Measurements from ENCODE around the gene CLTCL1. TPM values are rescaled to one million over a fixed set of nuclear protein-coding genes. Genes with fewer than 3 reads are reported as not detected.

Gene CLTCL1
- total and polyA plus RNA-seq, 9 of the 15 experiments (the other 6 are each of a cell fraction or from before 2014, with no cell fraction given): 1.1 to 11.7 (median 5.0) TPM

DNA sequence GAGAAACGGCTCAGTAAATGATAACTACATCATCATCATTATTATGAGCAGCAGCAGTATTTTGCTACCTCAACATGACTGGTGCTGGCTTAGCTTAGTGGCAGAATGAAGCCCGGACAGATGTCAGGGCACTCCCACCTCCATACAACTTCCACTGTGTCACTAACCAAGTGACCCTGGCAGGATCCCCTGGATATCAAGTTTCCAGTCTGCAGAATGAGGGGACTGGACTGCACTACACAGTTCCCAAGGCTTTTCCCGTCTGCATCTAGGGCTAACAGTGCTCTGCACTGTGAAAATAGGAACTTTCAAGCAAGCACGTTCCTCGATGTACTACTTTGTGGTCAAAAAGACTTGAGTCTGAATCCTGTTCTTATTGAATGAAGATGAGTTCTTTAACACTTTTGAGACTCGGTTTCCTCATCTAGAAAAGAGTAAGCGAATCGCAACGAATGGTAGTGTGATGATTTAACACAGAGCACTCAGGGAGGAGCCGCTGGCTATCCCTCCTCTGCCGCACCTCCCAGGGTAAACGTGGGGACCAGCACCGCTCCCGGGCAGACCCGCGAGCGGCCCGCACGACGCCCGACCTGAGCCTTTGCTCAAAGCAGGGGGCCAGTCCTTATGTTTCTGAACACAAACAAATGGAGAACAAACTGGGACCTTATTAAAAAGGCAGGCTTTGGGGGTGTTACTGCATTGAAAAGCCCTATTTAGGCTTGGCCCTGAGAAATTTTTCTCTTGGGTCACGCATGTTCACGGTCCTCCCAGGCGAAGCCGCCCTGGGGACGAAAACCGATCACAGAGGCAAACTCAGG, 910 bp downstream of the CLTCL1 start (continued):
- TF ChIP-seq SRF (CRISPR knock-in tag; IDR thresholded peaks at IDR 0.05) (peak in 1 of 2 experiments; percentile 82; a peak in 2 of 4 replicates), STAG1 (CRISPR knock-in tag; IDR thresholded peaks at IDR 0.05; ENCODE audit: borderline replicate concordance) (no peak), TBL1XR1 (IDR thresholded peaks at IDR 0.05; ENCODE audit: low read length in 2 of 2) (no peak; a peak in 1 of 4 replicates), ZNF586 (CRISPR knock-in tag; conservative IDR thresholded peaks at IDR 0.05) (no peak), FOS (IDR thresholded peaks at IDR 0.05; ENCODE audit: extremely low read depth, insufficient read length) (no peak), E2F3 (CRISPR knock-in tag; IDR thresholded peaks at IDR 0.05) (no peak), MEIS2 (IDR thresholded peaks at IDR 0.05; ENCODE audit: partially characterized antibody) (no peak), U2AF1 (optimal IDR thresholded peaks at IDR 0.05; ENCODE audit: low read depth, low read length) (no peak), ZNF561 (CRISPR knock-in tag; conservative IDR thresholded peaks at IDR 0.05) (no peak), ELF4 (CRISPR knock-in tag; IDR thresholded peaks at IDR 0.05) (no peak), CHD1 (IDR thresholded peaks at IDR 0.05; ENCODE audit: low read length) (no peak), FUS (optimal IDR thresholded peaks at IDR 0.05; ENCODE audit: low read depth, low read length) (no peak), BRD9 (IDR thresholded peaks at IDR 0.05; ENCODE audit: low read depth, partially characterized antibody) (no peak), OTX1 (CRISPR knock-in tag; IDR thresholded peaks at IDR 0.05) (no peak), RBM15 (IDR thresholded peaks at IDR 0.05; ENCODE audit: insufficient read depth, low read length) (no peak), TAF7 (tag; IDR thresholded peaks at IDR 0.05) (no peak; the same call in 1 of the 2 replicates), SIRT6 (IDR thresholded peaks at IDR 0.05; ENCODE audit: low read depth, low read length) (no peak), CBX2 (IDR thresholded peaks at IDR 0.05; ENCODE audit: insufficient read depth, low read length, poor library complexity, severe bottlenecking) (peak; percentile 98)
- TF ChIP-seq, protein P1, sequence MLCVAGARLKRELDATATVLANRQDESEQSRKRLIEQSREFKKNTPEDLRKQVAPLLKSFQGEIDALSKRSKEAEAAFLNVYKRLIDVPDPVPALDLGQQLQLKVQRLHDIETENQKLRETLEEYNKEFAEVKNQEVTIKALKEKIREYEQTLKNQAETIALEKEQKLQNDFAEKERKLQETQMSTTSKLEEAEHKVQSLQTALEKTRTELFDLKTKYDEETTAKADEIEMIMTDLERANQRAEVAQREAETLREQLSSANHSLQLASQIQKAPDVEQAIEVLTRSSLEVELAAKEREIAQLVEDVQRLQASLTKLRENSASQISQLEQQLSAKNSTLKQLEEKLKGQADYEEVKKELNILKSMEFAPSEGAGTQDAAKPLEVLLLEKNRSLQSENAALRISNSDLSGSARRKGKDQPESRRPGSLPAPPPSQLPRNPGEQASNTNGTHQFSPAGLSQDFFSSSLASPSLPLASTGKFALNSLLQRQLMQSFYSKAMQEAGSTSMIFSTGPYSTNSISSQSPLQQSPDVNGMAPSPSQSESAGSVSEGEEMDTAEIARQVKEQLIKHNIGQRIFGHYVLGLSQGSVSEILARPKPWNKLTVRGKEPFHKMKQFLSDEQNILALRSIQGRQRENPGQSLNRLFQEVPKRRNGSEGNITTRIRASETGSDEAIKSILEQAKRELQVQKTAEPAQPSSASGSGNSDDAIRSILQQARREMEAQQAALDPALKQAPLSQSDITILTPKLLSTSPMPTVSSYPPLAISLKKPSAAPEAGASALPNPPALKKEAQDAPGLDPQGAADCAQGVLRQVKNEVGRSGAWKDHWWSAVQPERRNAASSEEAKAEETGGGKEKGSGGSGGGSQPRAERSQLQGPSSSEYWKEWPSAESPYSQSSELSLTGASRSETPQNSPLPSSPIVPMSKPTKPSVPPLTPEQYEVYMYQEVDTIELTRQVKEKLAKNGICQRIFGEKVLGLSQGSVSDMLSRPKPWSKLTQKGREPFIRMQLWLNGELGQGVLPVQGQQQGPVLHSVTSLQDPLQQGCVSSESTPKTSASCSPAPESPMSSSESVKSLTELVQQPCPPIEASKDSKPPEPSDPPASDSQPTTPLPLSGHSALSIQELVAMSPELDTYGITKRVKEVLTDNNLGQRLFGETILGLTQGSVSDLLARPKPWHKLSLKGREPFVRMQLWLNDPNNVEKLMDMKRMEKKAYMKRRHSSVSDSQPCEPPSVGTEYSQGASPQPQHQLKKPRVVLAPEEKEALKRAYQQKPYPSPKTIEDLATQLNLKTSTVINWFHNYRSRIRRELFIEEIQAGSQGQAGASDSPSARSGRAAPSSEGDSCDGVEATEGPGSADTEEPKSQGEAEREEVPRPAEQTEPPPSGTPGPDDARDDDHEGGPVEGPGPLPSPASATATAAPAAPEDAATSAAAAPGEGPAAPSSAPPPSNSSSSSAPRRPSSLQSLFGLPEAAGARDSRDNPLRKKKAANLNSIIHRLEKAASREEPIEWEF (CRISPR knock-in tag; IDR thresholded peaks at IDR 0.05): no peak
- TF ChIP-seq, protein P2, sequence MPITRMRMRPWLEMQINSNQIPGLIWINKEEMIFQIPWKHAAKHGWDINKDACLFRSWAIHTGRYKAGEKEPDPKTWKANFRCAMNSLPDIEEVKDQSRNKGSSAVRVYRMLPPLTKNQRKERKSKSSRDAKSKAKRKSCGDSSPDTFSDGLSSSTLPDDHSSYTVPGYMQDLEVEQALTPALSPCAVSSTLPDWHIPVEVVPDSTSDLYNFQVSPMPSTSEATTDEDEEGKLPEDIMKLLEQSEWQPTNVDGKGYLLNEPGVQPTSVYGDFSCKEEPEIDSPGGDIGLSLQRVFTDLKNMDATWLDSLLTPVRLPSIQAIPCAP (CRISPR knock-in tag; IDR thresholded peaks at IDR 0.05; ENCODE audit: borderline replicate concordance): no peak
- TF ChIP-seq, protein P3, sequence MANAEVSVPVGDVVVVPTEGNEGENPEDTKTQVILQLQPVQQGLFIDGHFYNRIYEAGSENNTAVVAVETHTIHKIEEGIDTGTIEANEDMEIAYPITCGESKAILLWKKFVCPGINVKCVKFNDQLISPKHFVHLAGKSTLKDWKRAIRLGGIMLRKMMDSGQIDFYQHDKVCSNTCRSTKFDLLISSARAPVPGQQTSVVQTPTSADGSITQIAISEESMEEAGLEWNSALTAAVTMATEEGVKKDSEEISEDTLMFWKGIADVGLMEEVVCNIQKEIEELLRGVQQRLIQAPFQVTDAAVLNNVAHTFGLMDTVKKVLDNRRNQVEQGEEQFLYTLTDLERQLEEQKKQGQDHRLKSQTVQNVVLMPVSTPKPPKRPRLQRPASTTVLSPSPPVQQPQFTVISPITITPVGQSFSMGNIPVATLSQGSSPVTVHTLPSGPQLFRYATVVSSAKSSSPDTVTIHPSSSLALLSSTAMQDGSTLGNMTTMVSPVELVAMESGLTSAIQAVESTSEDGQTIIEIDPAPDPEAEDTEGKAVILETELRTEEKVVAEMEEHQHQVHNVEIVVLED (CRISPR knock-in tag; IDR thresholded peaks at IDR 0.05): no peak
